ENCODE results near the gene ATP5MC3.

ATP5MC3 gene

DNA sequence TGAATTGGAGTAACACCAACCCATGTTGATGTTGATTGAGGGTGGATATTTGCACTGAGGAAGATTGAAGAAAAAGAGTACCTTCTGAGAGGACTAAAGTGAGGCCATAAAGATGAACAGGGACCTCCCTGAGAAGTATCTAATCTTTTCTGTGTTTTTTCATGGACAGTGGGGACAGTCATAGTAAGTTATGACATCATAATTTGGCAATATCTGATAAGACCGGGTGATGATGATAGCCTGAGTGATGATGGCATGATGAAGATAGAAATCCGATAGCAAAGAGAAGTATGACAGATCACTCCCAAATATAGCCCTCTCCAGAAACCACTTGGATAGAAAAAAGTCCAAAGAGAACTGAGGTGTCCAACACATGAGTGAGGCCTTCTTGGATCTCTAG is 2.2 kb upstream of the ATP5MC3 start:
- TF ChIP-seq CTCF (IDR thresholded peaks at IDR 0.05; ENCODE audit: low read depth, low read length), result no peak
- in situ Hi-C loops (cut with HindIII; ENCODE audit: low sequenced_read_pairs), result no loop called here
- no peak for DNase-seq (ENCODE audit: low read depth, low spot score)
- no peak overlapping the region for H3K4me3 ChIP-seq (ENCODE audit: low read depth, low read length)

DNA sequence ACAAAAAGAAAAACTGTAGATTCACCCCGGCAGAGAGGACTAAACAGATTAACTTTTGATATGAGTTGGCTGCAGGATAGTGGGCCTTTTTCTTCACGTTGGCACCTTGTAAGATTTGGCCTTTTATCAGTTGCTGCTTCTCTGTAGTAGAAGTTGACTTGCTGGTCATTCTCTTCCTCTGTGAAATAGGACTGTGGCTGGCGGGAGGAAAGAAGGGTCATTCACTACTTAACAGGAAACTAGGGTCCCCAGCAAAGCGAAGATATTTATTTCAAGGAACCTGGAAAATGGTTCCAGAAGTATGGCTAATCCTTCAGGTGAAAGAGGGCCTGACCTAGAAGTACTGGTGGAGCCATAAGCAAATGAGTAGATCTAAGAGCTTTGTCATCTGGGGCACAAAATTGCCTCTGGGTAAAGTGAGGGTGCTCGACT is 383 bp upstream of the ATP5MC3 start:
- peak overlapping the region; percentile 96 for H3K4me3 ChIP-seq (ENCODE audit: low read depth, low read length)
- no peak for TF ChIP-seq CTCF (IDR thresholded peaks at IDR 0.05; ENCODE audit: low read depth, low read length)
- DNase-seq (ENCODE audit: low read depth, low spot score), result no peak
- in situ Hi-C loops (cut with HindIII; ENCODE audit: low sequenced_read_pairs), result no loop called here

DNA sequence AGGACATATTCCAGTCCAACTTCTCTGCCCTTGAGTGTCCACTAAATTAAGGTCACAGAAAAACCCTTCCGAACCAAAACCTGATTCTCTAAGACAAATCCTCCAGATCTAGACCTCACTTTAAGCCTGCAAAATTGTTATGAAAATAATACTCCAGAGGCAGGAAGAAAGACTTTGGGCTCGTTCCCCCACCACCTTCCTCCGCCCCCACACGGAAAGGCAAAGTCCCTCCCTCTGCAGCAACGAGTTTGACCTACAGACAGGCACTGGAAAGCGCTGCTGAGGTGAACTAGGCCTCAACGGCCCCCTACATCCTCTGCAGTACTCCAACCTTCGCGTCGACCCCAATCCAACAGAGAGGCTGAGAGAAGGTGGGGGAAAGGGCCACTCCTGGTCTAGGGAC is 808 bp downstream of the ATP5MC3 start:
- TF ChIP-seq CTCF (IDR thresholded peaks at IDR 0.05; ENCODE audit: low read depth, low read length), result no peak
- in situ Hi-C loops (cut with HindIII; ENCODE audit: low sequenced_read_pairs), result no loop called here
- H3K4me3 ChIP-seq (ENCODE audit: low read depth, low read length), result peak overlapping the region; percentile 96
- peak; percentile 50 for DNase-seq (ENCODE audit: low read depth, low spot score)

DNA sequence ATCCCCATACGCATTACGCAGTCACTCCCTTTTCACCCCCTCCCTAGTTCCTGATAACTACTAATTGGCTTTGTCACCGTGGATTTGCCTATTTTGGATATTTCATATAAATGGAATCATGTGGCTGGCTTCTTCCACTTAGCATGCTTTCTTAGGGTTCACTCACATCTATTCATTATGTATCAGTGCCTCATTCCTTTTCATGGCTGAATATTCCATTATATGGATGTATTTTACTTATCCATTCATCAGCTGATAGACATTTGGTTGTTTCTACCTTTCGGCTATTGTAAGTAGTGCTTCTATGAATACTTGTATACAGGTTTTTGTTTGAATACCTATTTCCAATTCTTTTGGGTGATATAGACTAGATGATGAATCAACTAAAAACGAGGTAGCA is 4.9 kb downstream of the ATP5MC3 start:
- TF ChIP-seq CTCF (IDR thresholded peaks at IDR 0.05; ENCODE audit: low read depth, low read length), result no peak
- no peak overlapping the region for H3K4me3 ChIP-seq (ENCODE audit: low read depth, low read length)
- in situ Hi-C loops (cut with HindIII; ENCODE audit: low sequenced_read_pairs), result no loop called here
- no peak for DNase-seq (ENCODE audit: low read depth, low spot score)

GRCh38 chr2:175175896-175176295 is 5.6 kb downstream of the ATP5MC3 start:
- DNase-seq (ENCODE audit: low read depth, low spot score), result peak; percentile 42
- H3K4me3 ChIP-seq (ENCODE audit: low read depth, low read length), result no peak overlapping the region
- TF ChIP-seq CTCF (IDR thresholded peaks at IDR 0.05; ENCODE audit: low read depth, low read length), result no peak
- in situ Hi-C loops (cut with HindIII; ENCODE audit: low sequenced_read_pairs), result no loop called here

DNA sequence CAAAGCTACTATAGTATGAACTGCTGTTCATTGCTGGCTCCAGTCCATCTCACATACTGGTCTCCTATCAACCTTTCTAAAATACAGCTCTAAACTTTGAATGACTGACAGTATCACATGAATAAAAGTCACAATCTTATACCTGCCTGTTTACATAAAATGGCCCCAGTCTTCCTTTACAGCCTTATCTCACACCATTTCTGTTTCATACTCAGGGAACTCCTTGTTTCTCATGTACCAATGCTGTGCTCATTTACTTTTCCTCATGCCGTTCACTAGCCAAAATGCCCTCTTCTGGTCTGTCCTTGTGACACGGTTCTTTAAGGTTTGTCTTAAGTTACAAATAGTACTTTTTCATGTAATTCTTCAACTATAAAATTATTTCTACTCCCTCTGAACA is 6.2 kb downstream of the ATP5MC3 start:
- in situ Hi-C loops (cut with HindIII; ENCODE audit: low sequenced_read_pairs), result no loop called here
- TF ChIP-seq CTCF (IDR thresholded peaks at IDR 0.05; ENCODE audit: low read depth, low read length), result no peak
- no peak overlapping the region for H3K4me3 ChIP-seq (ENCODE audit: low read depth, low read length)
- no peak for DNase-seq (ENCODE audit: low read depth, low spot score)

Data from astrocyte of the spinal cord (primary cell).